IPS DF 4.7 (cell line): Measurements from ENCODE around the gene ZNF138.
"Not testable (repeated sequence)": the region's sequence is repeated elsewhere in the genome, so short reads cannot be mapped to it uniquely, and the experiment has no call there.

Experiments used
- DNase-seq: peaks from one replicate; pipeline ENCODE4 v3.0.0-alpha.2; 2013; ENCODE audit warnings: low spot score; ENCODE audit errors: extremely low read depth

The ZNF138 gene

GRCh38 chr7:64794171-64794844, at the start of gene ZNF138:
Gene ZNF138, plus strand, starts transcription at chr7:64794428. Its CDS starts 141 bp downstream, at chr7:64794569.
- DNase-seq: peak; percentile 89

GRCh38 chr7:64744680-64745079, 49.5 kb upstream of the ZNF138 start:
- no peak for DNase-seq

- DNase-seq: no peak
These were observed 46.4 kb upstream of the ZNF138 start for GRCh38 chr7:64747802-64748201.

- DNase-seq: no peak
These were observed 41.2 kb upstream of the ZNF138 start for GRCh38 chr7:64753032-64753431.

- DNase-seq: no peak
These were observed 38.4 kb upstream of the ZNF138 start for GRCh38 chr7:64755865-64756264.

GRCh38 chr7:64758151-64758550, 36.1 kb upstream of the ZNF138 start:
- DNase-seq: no peak

GRCh38 chr7:64768824-64769223, 25.4 kb upstream of the ZNF138 start:
- DNase-seq: no peak

- DNase-seq: no peak
These were observed 19.9 kb upstream of the ZNF138 start for GRCh38 chr7:64774204-64774842.

GRCh38 chr7:64775289-64775688, 18.9 kb upstream of the ZNF138 start:
- no peak for DNase-seq

GRCh38 chr7:64784842-64785241, 9.4 kb upstream of the ZNF138 start:
- DNase-seq: not testable (repeated sequence)

- no peak for DNase-seq
These were observed 6.9 kb upstream of the ZNF138 start for GRCh38 chr7:64787295-64787694.

GRCh38 chr7:64789241-64789640, 5.0 kb upstream of the ZNF138 start:
- not testable (repeated sequence) for DNase-seq

- DNase-seq: no peak
These were observed 997 bp upstream of the ZNF138 start for GRCh38 chr7:64793106-64793755.

- no peak for DNase-seq
These were observed 948 bp downstream of the ZNF138 start for GRCh38 chr7:64795176-64795575.

- not testable (repeated sequence) for DNase-seq
These were observed 4.9 kb downstream of the ZNF138 start for GRCh38 chr7:64799169-64799568.

- DNase-seq: no peak
These were observed 8.5 kb downstream of the ZNF138 start for GRCh38 chr7:64802699-64803098.

GRCh38 chr7:64807731-64808365, 13.6 kb downstream of the ZNF138 start:
- no peak for DNase-seq

- DNase-seq: no peak
These were observed 17.5 kb downstream of the ZNF138 start for GRCh38 chr7:64811767-64812166.

GRCh38 chr7:64830926-64831325, 36.7 kb downstream of the ZNF138 start:
- no peak for DNase-seq

GRCh38 chr7:64832136-64832535, 37.9 kb downstream of the ZNF138 start:
- no peak for DNase-seq

GRCh38 chr7:64834989-64835388, 40.8 kb downstream of the ZNF138 start:
- no peak for DNase-seq

- not testable (repeated sequence) for DNase-seq
These were observed 41.6 kb downstream of the ZNF138 start for GRCh38 chr7:64835856-64836255.
